Fibroblast of skin of right quadriceps (primary cell): ENCODE results near the gene AMDHD2.
"Not testable (repeated sequence)": the region's sequence is repeated elsewhere in the genome, so short reads cannot be mapped to it uniquely, and the experiment has no call there.

Source experiments
- DNase-seq: peaks from one replicate; pipeline ENCODE4 v3.0.0-alpha.2; 2013

Gene AMDHD2

DNA sequence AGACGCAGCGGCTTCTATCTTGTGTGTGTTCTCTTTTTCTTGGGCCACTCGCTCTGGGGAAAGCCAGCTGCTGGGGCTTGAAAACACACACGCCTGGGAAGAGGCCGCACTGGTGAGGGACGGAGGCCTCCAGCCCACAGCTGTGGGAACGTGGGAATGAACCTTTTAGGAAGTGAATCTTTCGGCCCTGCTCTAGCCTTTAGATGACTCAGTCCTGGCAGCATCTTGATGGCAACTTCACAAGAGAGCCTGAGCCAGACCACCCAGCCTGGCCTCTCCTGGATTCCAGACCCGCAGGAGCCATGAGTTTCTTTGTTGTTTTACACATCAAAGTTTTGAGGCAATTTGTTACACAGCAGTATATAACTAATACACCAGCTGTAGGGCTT, 15.4 kb downstream of the AMDHD2 start:
- DNase-seq = peak; percentile 51

DNA sequence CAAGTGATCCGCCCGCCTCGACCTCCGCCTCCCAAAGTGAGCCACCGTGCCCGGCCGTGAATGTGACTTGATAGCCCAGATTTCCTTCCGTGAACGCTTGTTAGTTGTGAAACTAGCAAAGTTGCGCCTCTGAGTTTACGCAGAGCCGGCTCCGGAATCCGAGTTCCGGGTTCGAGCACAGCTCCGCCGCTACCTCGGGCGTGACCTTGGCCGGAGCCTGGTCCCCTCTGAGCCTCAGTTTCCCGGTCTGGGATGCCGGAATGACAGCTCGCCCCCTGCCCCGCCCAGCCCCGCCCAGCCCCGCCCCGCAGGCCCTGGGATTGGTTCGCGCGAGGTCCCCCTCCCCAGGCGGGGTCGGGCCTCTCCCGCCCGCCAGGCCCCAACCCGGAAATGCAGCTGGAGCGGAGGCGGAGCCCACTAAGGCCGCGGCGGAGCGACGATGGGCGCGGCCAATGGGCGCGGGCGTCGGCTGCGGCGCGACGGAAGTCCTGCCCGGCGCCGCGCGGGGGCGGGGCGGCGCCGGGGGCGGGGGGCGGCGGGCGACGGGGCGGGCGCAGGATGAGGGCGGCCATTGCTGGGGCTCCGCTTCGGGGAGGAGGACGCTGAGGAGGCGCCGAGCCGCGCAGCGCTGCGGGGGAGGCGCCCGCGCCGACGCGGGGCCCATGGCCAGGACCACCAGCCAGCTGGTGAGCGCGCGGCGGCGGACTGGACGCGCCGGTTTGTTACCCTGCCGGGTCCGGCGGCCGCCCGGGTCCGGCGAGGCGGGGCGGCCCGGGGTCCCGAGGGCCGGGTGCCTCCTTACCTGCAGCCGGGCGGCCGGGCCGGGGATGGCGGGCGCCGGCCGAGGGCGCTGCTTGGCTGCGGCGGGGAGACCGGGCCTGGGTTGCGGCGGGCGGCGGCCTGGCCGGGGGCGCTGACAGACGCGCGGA, 17.5 kb downstream of the AMDHD2 start, which contains the start of gene PDPK1:
TSS of gene PDPK1 (plus strand) at position 571 of the 929 bp plus-strand sequence. CDS start at position 663, 92 bp downstream.
- DNase-seq = peak; percentile 95

DNA sequence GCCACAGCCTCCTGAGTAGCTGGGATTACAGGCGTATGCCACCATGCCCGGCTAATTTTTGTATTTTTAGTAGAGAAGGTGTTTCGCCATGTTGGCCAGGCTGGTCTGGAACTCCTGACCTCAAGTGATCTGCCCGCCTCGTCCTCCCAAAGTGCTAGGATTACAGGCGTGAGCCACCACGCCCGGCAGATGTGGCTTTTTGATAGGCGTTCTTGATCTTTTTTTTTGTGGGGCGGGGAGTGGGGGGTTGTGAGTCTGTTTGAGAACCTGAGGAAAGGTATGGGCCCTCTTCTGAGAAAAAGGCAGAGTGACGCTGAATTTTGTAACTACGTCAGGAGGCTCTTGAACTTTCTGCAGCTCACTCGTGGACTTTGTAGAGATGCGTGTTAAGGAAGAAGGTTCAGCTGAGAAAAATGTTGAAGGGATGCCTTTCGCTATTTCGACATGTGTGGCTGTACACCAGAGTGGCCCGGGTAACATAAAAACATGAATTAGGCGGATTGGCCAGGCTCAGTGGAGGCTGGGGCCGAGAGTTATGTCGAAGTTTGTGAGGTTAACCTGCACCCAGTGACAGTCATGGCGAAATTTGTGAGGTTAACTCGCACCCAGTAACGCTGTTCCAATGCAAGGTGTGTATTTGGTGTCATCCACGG, 19.1 kb downstream of the AMDHD2 start:
- not testable (repeated sequence) for DNase-seq

DNA sequence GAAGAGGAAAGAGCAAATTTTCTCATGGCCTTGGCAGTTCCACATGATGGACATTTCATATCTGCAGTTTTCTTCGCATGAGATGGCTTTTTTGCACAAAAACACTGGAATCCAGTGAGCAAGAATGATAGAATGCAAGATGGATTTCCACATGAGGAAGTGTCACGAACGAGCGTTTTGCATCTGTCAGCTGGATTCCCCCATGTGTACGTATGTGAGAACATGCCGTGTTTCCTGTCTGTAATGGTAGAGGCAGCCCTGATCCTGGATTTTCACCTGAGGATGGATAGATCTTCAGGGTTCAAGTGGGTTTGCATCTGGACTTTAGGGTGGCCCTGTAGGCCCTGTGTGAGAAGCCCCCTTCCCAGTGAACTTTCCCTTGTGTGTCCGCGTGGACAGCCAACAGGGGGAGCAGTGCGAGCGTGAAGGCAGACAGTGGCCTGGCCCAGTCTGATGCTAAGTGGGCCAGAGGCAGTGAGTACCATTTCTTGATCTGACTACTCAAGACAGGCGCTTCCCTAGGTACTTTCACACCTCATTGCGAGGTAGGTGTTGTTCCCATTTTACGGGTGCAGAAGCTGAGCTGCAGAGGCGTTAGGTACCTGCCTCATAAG, 19.8 kb downstream of the AMDHD2 start:
- not testable (repeated sequence) for DNase-seq

DNA sequence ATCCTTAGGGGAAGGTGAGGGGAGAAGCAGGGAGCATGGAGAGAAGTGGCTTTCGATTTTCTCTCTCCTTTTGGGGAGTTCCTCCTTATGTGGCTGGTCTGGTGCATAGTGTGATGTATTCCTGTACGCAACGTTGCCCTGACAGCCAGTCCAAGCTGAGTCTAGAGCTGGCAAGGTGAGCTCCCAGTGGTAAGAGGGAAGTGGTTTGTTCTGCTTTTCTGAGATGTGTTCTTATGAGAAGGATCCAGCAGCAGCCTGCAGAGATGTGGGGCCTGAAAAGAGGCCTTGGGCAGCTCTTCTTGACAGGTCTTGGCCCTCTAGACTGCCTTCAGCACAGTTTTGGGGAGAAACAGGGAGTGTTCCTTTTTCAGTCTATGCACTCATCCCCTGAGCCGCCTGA, 20.7 kb downstream of the AMDHD2 start:
- not testable (repeated sequence) for DNase-seq

DNA sequence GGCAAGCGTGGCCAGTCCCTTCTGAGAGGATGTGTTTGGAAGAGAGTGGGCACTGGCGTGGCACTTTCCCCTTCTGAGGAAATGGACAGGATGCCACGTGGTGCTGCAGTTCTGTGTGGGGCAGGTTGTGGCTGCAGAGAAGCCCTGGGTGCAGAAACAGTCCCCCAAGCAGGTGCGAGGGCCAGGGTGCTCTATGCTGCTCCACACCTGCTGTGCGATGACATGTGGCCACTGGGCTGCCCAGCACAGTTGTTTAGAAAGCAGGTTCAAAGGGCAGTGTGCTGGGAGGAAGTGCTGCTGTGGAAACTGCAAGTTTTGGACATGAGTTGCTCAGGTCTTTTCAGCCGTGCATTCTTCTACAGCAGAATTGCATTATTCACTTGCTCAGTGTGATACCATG, 21.2 kb downstream of the AMDHD2 start:
- not testable (repeated sequence) for DNase-seq

DNA sequence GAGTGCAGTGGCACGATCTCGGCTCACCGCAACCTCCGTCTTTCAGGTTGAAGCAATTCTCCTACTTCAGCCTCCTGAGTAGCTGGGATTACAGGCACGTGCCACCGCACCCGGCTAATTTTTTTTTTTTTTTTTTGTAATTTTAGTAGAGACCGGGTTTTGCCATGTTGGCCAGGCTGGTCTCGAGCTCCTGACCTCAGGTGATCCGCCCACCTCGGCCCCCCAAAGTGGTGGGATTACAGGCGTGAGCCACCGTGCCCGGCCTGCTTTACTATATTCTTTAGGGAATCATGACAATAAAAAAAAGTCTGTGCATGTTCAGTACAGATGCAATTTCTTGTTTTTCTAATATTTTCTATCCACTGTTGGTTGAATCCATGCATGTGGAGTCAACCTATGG, 23.6 kb downstream of the AMDHD2 start:
- DNase-seq = not testable (repeated sequence)

DNA sequence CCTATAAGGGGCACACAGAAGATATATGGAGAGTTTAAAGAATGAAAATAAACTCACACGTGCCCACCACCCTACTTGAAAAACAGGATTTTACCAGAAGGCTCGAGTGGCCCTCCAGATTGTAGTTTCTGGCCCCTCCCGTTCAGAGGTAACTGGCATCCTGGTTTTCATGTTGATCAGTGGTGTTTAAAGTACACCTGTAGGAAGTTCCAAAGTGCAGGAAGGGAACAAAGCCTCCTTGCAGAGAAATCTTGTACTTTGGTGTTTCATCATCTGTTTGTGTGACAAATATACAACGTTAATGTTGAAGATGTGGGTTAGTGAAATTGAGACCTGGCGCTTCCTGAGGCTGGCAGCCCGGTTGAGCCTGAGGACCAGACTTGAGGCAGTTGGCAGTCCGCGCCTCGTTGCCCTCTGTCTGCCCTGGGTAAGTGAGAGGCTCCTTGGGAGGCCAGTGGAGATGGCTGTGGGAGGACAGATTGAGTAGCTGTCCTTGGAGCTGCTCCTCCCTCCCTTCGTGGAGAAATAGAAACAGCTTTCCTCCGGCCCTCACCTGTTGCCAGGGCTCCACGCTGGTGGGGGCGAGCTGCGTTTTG, 30.2 kb downstream of the AMDHD2 start:
- DNase-seq = not testable (repeated sequence)

DNA sequence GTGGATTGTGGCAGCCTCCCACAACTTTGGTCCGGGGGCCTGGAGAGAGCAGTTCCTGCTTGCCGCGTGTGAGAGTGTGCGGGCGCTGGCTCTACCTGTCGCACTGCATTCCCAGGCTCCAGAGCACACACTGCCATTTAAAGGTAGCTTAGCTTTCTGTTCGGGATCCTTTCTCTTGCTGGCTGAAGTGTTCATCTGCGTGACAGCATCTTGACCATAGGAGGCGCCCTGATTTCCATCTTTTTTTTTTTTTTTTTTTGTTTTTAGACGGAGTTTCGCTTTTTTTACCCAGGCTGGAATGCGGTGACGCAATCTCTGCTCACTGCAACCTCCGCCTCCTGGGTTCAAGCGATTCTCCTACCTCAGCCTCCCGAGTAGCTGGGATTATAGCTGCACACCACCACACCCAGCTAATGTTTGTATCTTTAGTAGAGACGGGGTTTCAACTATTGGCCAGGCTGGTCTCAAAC, 31.3 kb downstream of the AMDHD2 start:
- DNase-seq = peak; percentile 39

DNA sequence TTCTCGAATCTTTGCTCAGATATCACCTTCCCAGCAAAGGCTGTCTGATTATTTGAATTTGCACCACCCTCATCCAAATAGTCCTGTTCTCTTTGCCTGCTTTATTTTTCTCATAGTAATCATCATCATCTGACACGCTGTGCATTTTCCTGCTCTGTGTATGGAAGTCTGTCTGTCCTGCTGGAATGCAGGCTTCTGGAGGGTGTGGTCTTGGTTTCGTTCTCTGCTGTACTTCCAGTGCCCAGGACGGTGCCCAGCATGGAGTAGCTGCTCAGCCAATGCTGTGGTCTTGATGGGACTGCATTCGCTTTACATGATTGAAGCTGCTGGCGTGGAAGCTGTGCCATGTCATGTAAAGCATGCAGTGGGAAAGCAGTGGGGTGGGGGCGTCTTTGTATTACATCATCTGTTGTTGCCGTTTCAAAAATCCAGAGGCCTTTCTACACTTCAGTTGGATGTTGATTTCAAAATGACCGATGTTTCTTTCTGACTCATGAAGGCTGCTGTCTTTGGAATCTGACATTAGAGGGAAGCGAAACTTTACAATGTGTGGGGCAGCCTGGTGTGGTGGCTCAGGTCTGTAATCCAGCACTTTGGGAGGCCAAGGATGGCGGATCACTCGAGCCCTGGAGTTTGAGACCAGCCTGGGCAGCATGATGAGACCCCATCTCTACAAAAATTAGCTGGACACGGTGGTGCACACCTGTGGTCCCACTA, 34.7 kb downstream of the AMDHD2 start:
- not testable (repeated sequence) for DNase-seq

DNA sequence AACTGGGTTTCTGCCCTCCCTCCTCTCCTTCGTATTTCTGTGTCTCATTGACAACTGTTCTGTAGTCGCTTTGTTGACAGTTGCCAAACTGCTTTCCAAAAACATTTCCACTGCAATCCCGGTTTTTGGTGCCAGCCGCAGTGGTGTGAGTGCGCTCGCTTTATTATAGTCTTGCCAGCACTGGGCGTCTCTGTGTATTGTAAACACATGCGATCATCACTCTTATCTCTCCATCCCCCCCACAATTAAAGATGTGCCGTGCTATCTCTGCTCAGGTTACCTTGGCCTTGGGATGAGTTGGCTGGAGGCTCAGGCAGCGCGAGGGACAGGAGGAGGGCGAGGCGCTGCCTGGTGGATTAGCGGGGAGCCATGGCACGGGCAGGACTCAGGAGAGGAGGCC, 37.0 kb downstream of the AMDHD2 start:
- DNase-seq = not testable (repeated sequence)

DNA sequence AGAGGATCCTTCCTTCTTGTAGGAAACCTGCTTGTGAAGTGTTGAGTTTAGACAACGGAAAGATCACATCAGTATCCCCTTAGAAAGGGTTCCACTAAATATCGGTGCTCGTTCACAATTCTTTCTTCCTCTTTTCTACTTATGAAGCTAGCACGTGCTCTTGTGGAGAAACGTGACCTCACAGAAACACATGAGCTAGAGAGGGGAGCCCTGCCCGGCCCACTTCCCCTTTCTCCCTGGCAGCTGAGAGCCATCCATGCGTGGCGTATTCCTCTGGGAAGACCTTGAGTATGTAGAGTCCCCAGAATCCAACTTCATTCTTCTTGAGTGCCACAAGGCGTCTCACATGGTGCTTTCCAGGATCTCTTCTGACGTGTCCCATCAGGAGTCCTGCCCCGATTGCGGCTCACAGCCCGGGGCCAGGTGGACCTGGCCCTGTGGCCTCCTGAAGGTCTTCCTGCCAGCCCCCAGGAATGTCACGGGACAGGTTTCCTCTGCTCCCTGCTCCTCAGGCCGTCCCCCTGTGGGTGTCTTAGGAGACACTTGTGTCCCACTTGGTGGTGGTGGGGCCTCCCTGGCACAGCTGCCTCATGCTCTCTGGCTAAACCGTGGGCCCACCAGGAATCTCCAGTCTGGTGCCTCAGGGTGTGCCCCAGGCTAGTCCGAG, 40.1 kb downstream of the AMDHD2 start:
- DNase-seq = not testable (repeated sequence)

DNA sequence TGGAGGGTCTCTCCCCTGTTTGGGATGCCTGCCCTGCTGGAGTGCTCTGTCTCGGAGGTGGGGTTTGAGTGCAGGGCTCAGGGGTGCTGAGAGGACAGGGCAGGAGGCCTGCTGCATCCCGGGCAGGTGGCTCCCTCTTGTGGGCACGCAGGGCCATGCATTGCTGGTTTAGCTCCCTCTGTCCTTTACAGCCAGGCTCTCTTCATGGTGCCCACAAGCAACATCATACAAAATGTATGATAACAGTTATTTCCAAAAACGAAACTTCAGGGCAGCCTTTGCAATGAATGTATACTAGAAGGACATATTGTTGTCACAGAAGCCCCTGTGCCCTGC, 40.6 kb downstream of the AMDHD2 start:
- not testable (repeated sequence) for DNase-seq

DNA sequence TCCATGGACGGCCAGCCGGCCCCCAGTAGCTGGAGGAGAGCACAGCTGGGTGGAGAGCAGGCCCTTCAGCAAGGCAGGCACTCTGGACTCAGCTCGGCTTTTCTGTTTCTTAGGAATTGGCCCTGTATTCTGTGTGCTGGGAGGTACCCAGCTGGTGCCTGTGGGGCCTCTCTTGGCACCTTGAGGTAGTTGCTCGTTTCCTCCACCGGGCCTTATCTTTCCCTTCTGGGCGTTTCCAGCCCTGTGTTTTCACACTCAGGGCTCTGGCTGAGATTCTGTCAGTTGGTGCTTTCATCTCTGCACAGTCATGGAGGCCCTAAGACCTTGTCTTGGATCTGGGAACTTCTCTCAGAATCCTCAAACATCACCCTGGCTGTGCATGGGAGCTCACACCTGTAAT, 47.3 kb downstream of the AMDHD2 start:
- DNase-seq = not testable (repeated sequence)

DNA sequence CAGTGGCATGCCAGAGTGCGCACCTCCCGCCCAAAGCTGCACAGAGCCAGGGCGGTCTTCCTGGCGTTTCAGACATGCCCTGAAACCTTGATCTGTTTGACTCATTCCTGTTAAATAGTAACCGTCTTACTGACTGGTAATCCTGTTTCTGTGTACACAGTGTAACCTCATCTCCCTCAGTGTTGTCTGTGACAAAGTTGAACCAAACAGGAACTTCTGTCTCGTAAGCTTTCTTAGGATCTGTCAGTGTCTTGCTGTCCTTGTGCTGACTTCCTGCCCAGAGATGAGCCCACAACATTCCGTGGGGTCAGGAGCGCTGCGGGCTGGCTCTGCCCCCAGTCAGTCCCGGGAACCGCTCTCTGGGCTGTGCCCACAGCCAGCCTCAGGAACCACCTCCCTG, 48.4 kb downstream of the AMDHD2 start:
- DNase-seq = not testable (repeated sequence)

DNA sequence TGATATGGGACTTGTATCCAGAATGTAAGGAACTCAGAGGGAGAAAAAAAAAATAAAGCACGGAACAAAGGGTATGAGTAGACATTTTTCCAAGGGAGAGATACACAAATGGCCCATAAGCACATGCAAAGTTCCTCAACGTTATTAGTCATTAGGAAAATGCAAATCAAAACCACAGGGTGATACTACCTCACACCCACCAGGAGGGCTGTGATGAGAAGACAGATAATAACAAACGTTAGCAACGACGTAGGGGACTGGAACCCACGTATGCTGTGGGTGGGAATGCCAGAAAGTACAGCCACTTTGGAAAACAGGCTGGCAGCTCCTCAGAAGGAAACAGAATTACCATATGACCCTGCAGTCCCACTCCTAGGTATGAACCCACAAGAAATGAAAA, 52.5 kb downstream of the AMDHD2 start:
- not testable (repeated sequence) for DNase-seq

DNA sequence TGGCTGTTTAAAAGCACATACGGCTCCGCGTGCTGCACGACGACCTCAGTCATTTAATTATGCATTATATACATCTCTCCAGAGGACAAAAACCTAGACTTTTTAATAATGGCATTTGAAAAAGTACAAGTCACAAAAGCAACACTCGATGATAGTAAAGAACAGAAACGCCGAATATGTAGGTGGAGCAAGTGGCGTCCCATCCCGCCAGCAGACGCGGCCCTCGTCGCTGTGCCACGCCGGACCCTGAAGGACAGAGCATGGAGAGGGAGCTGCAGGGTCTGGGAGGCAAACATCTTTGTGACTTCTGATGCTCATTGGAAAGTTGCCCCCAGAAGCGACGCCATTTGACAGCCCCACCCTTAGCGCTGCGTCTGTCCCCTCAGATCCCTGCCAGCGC, 55.7 kb downstream of the AMDHD2 start:
- not testable (repeated sequence) for DNase-seq

DNA sequence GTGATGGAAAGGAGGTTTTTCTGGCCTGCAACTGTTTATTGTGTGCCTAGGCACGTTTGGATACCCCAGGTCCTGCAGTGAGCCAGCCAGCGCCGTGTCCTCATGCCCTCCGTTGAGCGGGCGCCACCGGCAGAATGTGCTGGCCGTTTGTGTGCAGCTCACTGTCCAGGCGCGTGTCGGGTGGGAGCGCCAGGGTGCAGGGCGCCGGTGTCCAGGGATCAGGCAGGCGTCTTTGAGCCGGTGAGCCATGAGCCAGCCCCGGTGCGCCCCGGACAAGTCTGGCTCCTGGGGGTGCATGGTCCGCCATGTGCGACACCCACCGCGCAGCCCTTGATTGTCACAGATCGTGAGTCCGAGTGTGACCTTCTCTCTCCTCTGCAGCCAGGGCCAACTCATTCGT, 56.9 kb downstream of the AMDHD2 start:
- DNase-seq = not testable (repeated sequence)

DNA sequence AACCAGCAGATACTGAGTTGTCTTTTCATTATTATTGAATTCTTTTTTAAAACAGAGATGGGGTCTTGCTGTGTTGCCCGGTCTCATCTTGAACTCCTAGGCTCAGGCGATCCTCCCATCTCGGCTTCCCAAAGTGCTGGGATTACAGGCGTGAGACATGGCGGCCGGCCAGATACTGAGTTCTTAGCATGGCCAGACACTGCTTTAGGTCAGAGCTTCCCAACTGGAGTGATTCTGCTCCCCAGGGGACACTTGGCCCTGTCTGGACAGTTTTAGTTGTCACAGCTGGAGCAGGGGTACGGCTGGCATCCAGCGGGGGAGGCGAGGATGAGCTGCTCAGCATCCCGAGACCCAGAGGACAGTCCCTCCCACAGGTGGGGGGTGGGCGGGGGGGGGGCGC, 58.7 kb downstream of the AMDHD2 start:
- not testable (repeated sequence) for DNase-seq

DNA sequence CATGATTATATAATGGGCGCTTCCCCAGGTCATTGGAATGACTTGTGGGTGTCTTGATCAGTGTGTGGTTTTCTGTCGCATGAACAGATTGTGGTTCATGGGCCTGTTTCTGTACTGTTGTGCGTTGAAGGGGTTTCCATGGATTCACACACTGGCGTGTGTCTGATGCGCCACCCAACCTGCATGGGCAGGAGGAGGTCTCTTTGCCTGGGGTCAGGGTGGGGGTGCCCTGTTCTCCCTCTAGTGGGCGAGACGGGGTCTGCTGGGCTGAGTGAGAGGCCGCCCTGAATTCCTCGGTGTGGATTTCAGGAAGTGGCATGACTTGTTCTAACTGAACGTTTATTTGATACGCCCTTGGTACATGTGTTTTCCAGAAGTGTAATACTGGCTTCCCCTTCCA, 60.0 kb downstream of the AMDHD2 start:
- DNase-seq = peak; percentile 18

DNA sequence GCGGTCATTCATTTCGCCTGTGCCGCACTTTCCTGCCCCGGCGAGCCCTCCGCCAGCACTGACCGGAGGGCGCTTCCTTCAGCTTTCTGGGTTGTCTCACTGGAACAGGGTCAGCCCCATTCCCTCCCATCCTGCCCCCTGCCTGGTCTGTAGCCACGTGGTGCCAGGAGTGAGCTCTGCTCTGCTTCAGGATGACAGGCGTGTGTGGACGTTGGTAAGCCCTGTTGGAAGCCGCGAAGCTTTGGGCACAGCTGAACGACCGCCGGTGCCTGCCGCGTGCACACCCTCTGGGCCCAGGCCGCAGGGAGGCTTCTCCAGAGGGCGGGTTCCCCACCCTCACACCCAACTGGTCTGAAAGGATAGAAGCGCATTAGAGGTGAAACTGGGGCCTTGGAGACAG, 60.6 kb downstream of the AMDHD2 start:
- not testable (repeated sequence) for DNase-seq
